ENCODE results near the gene SAA4.

GRCh38 chr11:18264035-18264434 lies 27.4 kb upstream of the SAA4 start:
- no peak for TF ChIP-seq USF2 (IDR thresholded peaks at IDR 0.05; ENCODE audit: low read length)
- TF ChIP-seq MAX (IDR thresholded peaks at IDR 0.05), result no peak
